Fibroblast of skin of right biceps (primary cell): ENCODE results near the gene DYRK1B.
A peak's percentile ranks its signal among the peaks of the same experiment; 100 is the strongest.
"Not testable (repeated sequence)": the region's sequence is repeated elsewhere in the genome, so short reads cannot be mapped to it uniquely, and the experiment has no call there.

Source experiments
- DNase-seq: peaks from one replicate; pipeline ENCODE4 v3.0.0-alpha.2; 2013

Gene DYRK1B

GRCh38 chr19:39833464-39834286 is at the start of gene DYRK1B:
Gene DYRK1B (minus strand): TSS chr19:39834162. CDS start chr19:39831867, 2,295 bp downstream.
- DNase-seq: peak; percentile 96

- not testable (repeated sequence) for DNase-seq
Measured at GRCh38 chr19:39882645-39883044, 48.7 kb upstream of the DYRK1B start.

GRCh38 chr19:39881495-39882110 is 47.6 kb upstream of the DYRK1B start:
- DNase-seq: not testable (repeated sequence)

- not testable (repeated sequence) for DNase-seq
Measured at GRCh38 chr19:39880241-39880640, 46.3 kb upstream of the DYRK1B start.

- DNase-seq: not testable (repeated sequence)
Measured at GRCh38 chr19:39879796-39880195, 45.8 kb upstream of the DYRK1B start.

- DNase-seq: not testable (repeated sequence)
Measured at GRCh38 chr19:39878866-39879265, 44.9 kb upstream of the DYRK1B start.

- no peak for DNase-seq
Measured at GRCh38 chr19:39878398-39878797, 44.4 kb upstream of the DYRK1B start.

GRCh38 chr19:39877982-39878381 is 44.0 kb upstream of the DYRK1B start:
- DNase-seq: not testable (repeated sequence)

- not testable (repeated sequence) for DNase-seq
Measured at GRCh38 chr19:39877488-39877887, 43.5 kb upstream of the DYRK1B start.

GRCh38 chr19:39876486-39876885 is 42.5 kb upstream of the DYRK1B start:
- not testable (repeated sequence) for DNase-seq

- not testable (repeated sequence) for DNase-seq
Measured at GRCh38 chr19:39875401-39875864, 41.5 kb upstream of the DYRK1B start.

- no peak for DNase-seq
Measured at GRCh38 chr19:39874404-39874803, 40.4 kb upstream of the DYRK1B start.

- DNase-seq: no peak
Measured at GRCh38 chr19:39873385-39873784, 39.4 kb upstream of the DYRK1B start.

GRCh38 chr19:39871886-39872866 is 38.2 kb upstream of the DYRK1B start:
- DNase-seq: no peak

- DNase-seq: no peak
Measured at GRCh38 chr19:39871362-39871761, 37.4 kb upstream of the DYRK1B start.

- DNase-seq: no peak
Measured at GRCh38 chr19:39870171-39870971, 36.4 kb upstream of the DYRK1B start.

- DNase-seq: no peak
Measured at GRCh38 chr19:39867952-39868351, 34.0 kb upstream of the DYRK1B start.

- no peak for DNase-seq
Measured at GRCh38 chr19:39867133-39867532, 33.2 kb upstream of the DYRK1B start.

- DNase-seq: no peak
Measured at GRCh38 chr19:39865953-39866352, 32.0 kb upstream of the DYRK1B start.

- DNase-seq: no peak
Measured at GRCh38 chr19:39865186-39865585, 31.2 kb upstream of the DYRK1B start.

- no peak for DNase-seq
Measured at GRCh38 chr19:39864118-39864517, 30.2 kb upstream of the DYRK1B start.

GRCh38 chr19:39858541-39858940 is 24.6 kb upstream of the DYRK1B start:
- DNase-seq: peak; percentile 11
